ENCODE measurements around the gene ALK.

The ALK gene

GRCh38 chr2:29676886-29677453, 244.4 kb downstream of the ALK start:
- Histone ChIP-seq H3K4me1 (ENCODE audit: low read length) (no peaks in the 10 kb centered on the region), H2AFZ (ENCODE audit: low read depth, low read length) (no peak overlapping the region), H3K9me3 (ENCODE audit: insufficient read depth, low read length) (no peaks in the 10 kb centered on the region), H3K4me2 (ENCODE audit: low read length) (no peak overlapping the region), H3K27ac (ENCODE audit: low read length) (no peak overlapping the region), H3K79me2 (ENCODE audit: low read length) (no peaks in the 10 kb centered on the region), H4K20me1 (ENCODE audit: insufficient read depth, low read length) (no peaks in the 10 kb centered on the region), H3K9ac (ENCODE audit: low read length) (no peak overlapping the region), H3K4me3 (ENCODE audit: low read length) (no peak overlapping the region), H3K36me3 (replicated peaks; ENCODE audit: low read depth, low read length) (no peaks in the 10 kb centered on the region), H3K27me3 (ENCODE audit: low read depth, low read length) (peaks cover 18% of the 10 kb centered on the region)
- TF ChIP-seq, protein P1, sequence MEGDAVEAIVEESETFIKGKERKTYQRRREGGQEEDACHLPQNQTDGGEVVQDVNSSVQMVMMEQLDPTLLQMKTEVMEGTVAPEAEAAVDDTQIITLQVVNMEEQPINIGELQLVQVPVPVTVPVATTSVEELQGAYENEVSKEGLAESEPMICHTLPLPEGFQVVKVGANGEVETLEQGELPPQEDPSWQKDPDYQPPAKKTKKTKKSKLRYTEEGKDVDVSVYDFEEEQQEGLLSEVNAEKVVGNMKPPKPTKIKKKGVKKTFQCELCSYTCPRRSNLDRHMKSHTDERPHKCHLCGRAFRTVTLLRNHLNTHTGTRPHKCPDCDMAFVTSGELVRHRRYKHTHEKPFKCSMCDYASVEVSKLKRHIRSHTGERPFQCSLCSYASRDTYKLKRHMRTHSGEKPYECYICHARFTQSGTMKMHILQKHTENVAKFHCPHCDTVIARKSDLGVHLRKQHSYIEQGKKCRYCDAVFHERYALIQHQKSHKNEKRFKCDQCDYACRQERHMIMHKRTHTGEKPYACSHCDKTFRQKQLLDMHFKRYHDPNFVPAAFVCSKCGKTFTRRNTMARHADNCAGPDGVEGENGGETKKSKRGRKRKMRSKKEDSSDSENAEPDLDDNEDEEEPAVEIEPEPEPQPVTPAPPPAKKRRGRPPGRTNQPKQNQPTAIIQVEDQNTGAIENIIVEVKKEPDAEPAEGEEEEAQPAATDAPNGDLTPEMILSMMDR (IDR thresholded peaks at IDR 0.05; ENCODE audit: low read depth, low read length): no peak
- no peak for TF ChIP-seq EZH2phosphoT487 (IDR thresholded peaks at IDR 0.05; ENCODE audit: low read depth)

GRCh38 chr2:29664578-29664977, 256.8 kb downstream of the ALK start:
- H3K27me3 ChIP-seq (ENCODE audit: low read depth, low read length): peaks cover 13% of the 10 kb centered on the region; the same call in 1 of the 2 replicates
- no peak overlapping the region for H3K4me3 ChIP-seq (ENCODE audit: low read length)
- H3K9me3 ChIP-seq (ENCODE audit: insufficient read depth, low read length): no peaks in the 10 kb centered on the region
- TF ChIP-seq EZH2phosphoT487 (IDR thresholded peaks at IDR 0.05; ENCODE audit: low read depth): no peak
- TF ChIP-seq, protein P1 (IDR thresholded peaks at IDR 0.05; ENCODE audit: low read depth, low read length): no peak
- H3K27ac ChIP-seq (ENCODE audit: low read length): no peak overlapping the region
- no peaks in the 10 kb centered on the region for H3K79me2 ChIP-seq (ENCODE audit: low read length)
- H3K9ac ChIP-seq (ENCODE audit: low read length): no peak overlapping the region
- H2AFZ ChIP-seq (ENCODE audit: low read depth, low read length): no peak overlapping the region
- no peaks in the 10 kb centered on the region for H3K36me3 ChIP-seq (replicated peaks; ENCODE audit: low read depth, low read length)
- H4K20me1 ChIP-seq (ENCODE audit: insufficient read depth, low read length): no peaks in the 10 kb centered on the region
- no peaks in the 10 kb centered on the region for H3K4me1 ChIP-seq (ENCODE audit: low read length)
- H3K4me2 ChIP-seq (ENCODE audit: low read length): no peak overlapping the region

DNA sequence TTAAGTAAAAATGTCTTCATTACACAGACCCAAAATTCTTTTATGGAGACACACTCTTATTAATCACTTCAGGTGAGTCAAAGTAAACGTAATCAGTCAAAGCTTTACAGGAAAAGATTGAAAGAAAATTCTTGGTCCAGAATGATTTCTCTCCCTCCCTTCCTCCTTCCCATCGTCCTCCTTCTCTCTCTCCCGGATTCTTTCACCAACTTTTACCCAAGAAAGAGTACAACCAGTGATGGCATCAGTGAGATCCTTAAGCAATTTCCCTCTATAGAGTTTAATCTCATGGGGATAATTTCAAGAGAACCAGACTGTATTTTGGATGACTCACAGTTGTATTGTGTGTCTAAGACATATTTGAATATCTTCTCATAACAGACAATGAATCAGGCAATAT, 258.1 kb downstream of the ALK start:
- Histone ChIP-seq H3K79me2 (ENCODE audit: low read length) (no peaks in the 10 kb centered on the region), H3K27ac (ENCODE audit: low read length) (no peak overlapping the region), H3K9me3 (ENCODE audit: insufficient read depth, low read length) (no peaks in the 10 kb centered on the region), H3K36me3 (replicated peaks; ENCODE audit: low read depth, low read length) (no peaks in the 10 kb centered on the region), H3K4me2 (ENCODE audit: low read length) (no peak overlapping the region), H2AFZ (ENCODE audit: low read depth, low read length) (no peak overlapping the region), H3K27me3 (ENCODE audit: low read depth, low read length) (peaks cover 13% of the 10 kb centered on the region; the same call in 1 of the 2 replicates), H4K20me1 (ENCODE audit: insufficient read depth, low read length) (no peaks in the 10 kb centered on the region), H3K9ac (ENCODE audit: low read length) (no peak overlapping the region), H3K4me3 (ENCODE audit: low read length) (no peak overlapping the region), H3K4me1 (ENCODE audit: low read length) (no peaks in the 10 kb centered on the region)
- TF ChIP-seq, protein P1 (IDR thresholded peaks at IDR 0.05; ENCODE audit: low read depth, low read length): no peak
- TF ChIP-seq EZH2phosphoT487 (IDR thresholded peaks at IDR 0.05; ENCODE audit: low read depth): no peak

- Histone ChIP-seq H3K9ac (ENCODE audit: low read length) (no peak overlapping the region), H4K20me1 (ENCODE audit: insufficient read depth, low read length) (no peaks in the 10 kb centered on the region), H3K9me3 (ENCODE audit: insufficient read depth, low read length) (no peaks in the 10 kb centered on the region), H3K36me3 (replicated peaks; ENCODE audit: low read depth, low read length) (no peaks in the 10 kb centered on the region), H3K4me2 (ENCODE audit: low read length) (no peak overlapping the region), H3K4me3 (ENCODE audit: low read length) (no peak overlapping the region), H3K27me3 (ENCODE audit: low read depth, low read length) (peaks cover 17% of the 10 kb centered on the region; the same call in 1 of the 2 replicates), H3K27ac (ENCODE audit: low read length) (no peak overlapping the region), H3K79me2 (ENCODE audit: low read length) (no peaks in the 10 kb centered on the region), H2AFZ (ENCODE audit: low read depth, low read length) (no peak overlapping the region), H3K4me1 (ENCODE audit: low read length) (no peaks in the 10 kb centered on the region)
- TF ChIP-seq, protein P1 (IDR thresholded peaks at IDR 0.05; ENCODE audit: low read depth, low read length): no peak
- no peak for TF ChIP-seq EZH2phosphoT487 (IDR thresholded peaks at IDR 0.05; ENCODE audit: low read depth)
Observed at GRCh38 chr2:29662861-29663260, 258.5 kb downstream of the ALK start.
